ENCODE results near the gene SLIT1.

Gene SLIT1

GRCh38 chr10:97115846-97116245 is 69.9 kb downstream of the SLIT1 start:
- Histone ChIP-seq H3K4me1 (ENCODE audit: insufficient read depth, low read length, severe bottlenecking) (no peaks in the 10 kb centered on the region), H3F3A (ENCODE audit: insufficient read depth, low read length) (no peaks in the 10 kb centered on the region), H2AFZ (ENCODE audit: low read length) (no peak overlapping the region), H3K36me3 (ENCODE audit: insufficient read depth, low read length) (no peaks in the 10 kb centered on the region), H3K9me2 (ENCODE audit: low read depth, low read length) (no peaks in the 10 kb centered on the region), H3K9ac (ENCODE audit: low read length) (no peak overlapping the region), H3K27me3 (ENCODE audit: insufficient read depth, low read length) (no peaks in the 10 kb centered on the region), H4K20me1 (ENCODE audit: insufficient read depth, low read length) (no peaks in the 10 kb centered on the region), H3K79me2 (ENCODE audit: insufficient read depth, low read length) (no peaks in the 10 kb centered on the region), H3K4me2 (ENCODE audit: low read length) (no peak overlapping the region), H3K9me3 (ENCODE audit: low read length) (no peaks in the 10 kb centered on the region), H3K4me3 (ENCODE audit: low read depth, low read length, poor library complexity, severe bottlenecking) (no peak overlapping the region), H3K27ac (ENCODE audit: low read depth, low read length, poor library complexity, severe bottlenecking) (no peak overlapping the region)
- no peak for TF ChIP-seq EZH2 (IDR thresholded peaks at IDR 0.05; ENCODE audit: borderline replicate concordance, low read length)
- TF ChIP-seq CTCF (IDR thresholded peaks at IDR 0.05; ENCODE audit: low read length) = no peak

- TF ChIP-seq EZH2 (IDR thresholded peaks at IDR 0.05; ENCODE audit: borderline replicate concordance, low read length) (no peak), CTCF (IDR thresholded peaks at IDR 0.05; ENCODE audit: low read length) (no peak)
- Histone ChIP-seq H3K4me1 (ENCODE audit: insufficient read depth, low read length, severe bottlenecking) (no peaks in the 10 kb centered on the region), H3K4me3 (ENCODE audit: low read depth, low read length, poor library complexity, severe bottlenecking) (no peak overlapping the region), H4K20me1 (ENCODE audit: insufficient read depth, low read length) (no peaks in the 10 kb centered on the region), H3K79me2 (ENCODE audit: insufficient read depth, low read length) (no peaks in the 10 kb centered on the region), H3K9ac (ENCODE audit: low read length) (no peak overlapping the region), H3K9me2 (ENCODE audit: low read depth, low read length) (no peaks in the 10 kb centered on the region), H3F3A (ENCODE audit: insufficient read depth, low read length) (no peaks in the 10 kb centered on the region), H3K36me3 (ENCODE audit: insufficient read depth, low read length) (no peaks in the 10 kb centered on the region), H3K27me3 (ENCODE audit: insufficient read depth, low read length) (no peaks in the 10 kb centered on the region), H3K4me2 (ENCODE audit: low read length) (no peak overlapping the region), H2AFZ (ENCODE audit: low read length) (no peak overlapping the region), H3K27ac (ENCODE audit: low read depth, low read length, poor library complexity, severe bottlenecking) (no peak overlapping the region), H3K9me3 (ENCODE audit: low read length) (no peaks in the 10 kb centered on the region)
These were observed 74.1 kb downstream of the SLIT1 start for GRCh38 chr10:97111615-97112014.

GRCh38 chr10:97109547-97109946 is 76.2 kb downstream of the SLIT1 start:
- TF ChIP-seq EZH2 (IDR thresholded peaks at IDR 0.05; ENCODE audit: borderline replicate concordance, low read length) = no peak
- no peak for TF ChIP-seq CTCF (IDR thresholded peaks at IDR 0.05; ENCODE audit: low read length)
- no peaks in the 10 kb centered on the region for H3F3A ChIP-seq (ENCODE audit: insufficient read depth, low read length)
- H3K4me2 ChIP-seq (ENCODE audit: low read length) = no peak overlapping the region
- H2AFZ ChIP-seq (ENCODE audit: low read length) = no peak overlapping the region
- H3K79me2 ChIP-seq (ENCODE audit: insufficient read depth, low read length) = no peaks in the 10 kb centered on the region
- H3K27me3 ChIP-seq (ENCODE audit: insufficient read depth, low read length) = no peaks in the 10 kb centered on the region
- H3K9ac ChIP-seq (ENCODE audit: low read length) = no peak overlapping the region
- no peaks in the 10 kb centered on the region for H3K9me3 ChIP-seq (ENCODE audit: low read length)
- H3K36me3 ChIP-seq (ENCODE audit: insufficient read depth, low read length) = no peaks in the 10 kb centered on the region
- H3K27ac ChIP-seq (ENCODE audit: low read depth, low read length, poor library complexity, severe bottlenecking) = no peak overlapping the region
- no peak overlapping the region for H3K4me3 ChIP-seq (ENCODE audit: low read depth, low read length, poor library complexity, severe bottlenecking)
- H3K4me1 ChIP-seq (ENCODE audit: insufficient read depth, low read length, severe bottlenecking) = no peaks in the 10 kb centered on the region
- no peaks in the 10 kb centered on the region for H3K9me2 ChIP-seq (ENCODE audit: low read depth, low read length)
- no peaks in the 10 kb centered on the region for H4K20me1 ChIP-seq (ENCODE audit: insufficient read depth, low read length)
